OCI-LY3 (cell line): ENCODE results near the gene DCTD.

ENCODE experiments used
- H2AFZ ChIP-seq: fragments of 200-600, 300-600 bp; shearing (Covaris generic); 2 replicates; pipeline ENCODE4 v1.6.0; 2014; ENCODE audit warnings: antibody characterized with exemption, low read depth, low read length
- H3K27ac ChIP-seq: fragments of 200-600, 300-600 bp; sonication (generic); 2 replicates; pipeline ENCODE4 v1.5.1; 2014; ENCODE audit warnings: mild to moderate bottlenecking, low read length, moderate library complexity, mixed read lengths
- H3K27me3 ChIP-seq: fragments of 200-600, 300-600 bp; sonication (generic); 2 replicates; pipeline ENCODE4 v1.6.1; 2014; ENCODE audit warnings: low read depth, low read length, mixed read lengths
- H3K36me3 ChIP-seq: fragments of 200-600, 300-600 bp; sonication (generic); replicated peaks from 2 replicates; pipeline ENCODE3; 2014; ENCODE audit warnings: low read depth, low read length, mixed read lengths
- H3K4me1 ChIP-seq: fragments of 300-600, 200-600 bp; sonication (generic); 2 replicates; pipeline ENCODE4 v1.6.1; 2014; ENCODE audit warnings: low read length, mixed read lengths
- H3K4me2 ChIP-seq: fragments of 200-600, 300-600 bp; sonication (generic); 2 replicates; pipeline ENCODE4 v1.6.1; 2014; ENCODE audit warnings: low read length, mixed read lengths
- H3K4me3 ChIP-seq: fragments of 300-600, 200-600 bp; sonication (generic); 2 replicates; pipeline ENCODE4 v1.5.1; 2014; ENCODE audit warnings: antibody characterized with exemption, mild to moderate bottlenecking, low read length, moderate library complexity
- H3K79me2 ChIP-seq: fragments of 300-600, 200-600 bp; shearing (Covaris generic); 2 replicates; pipeline ENCODE4 v1.6.1; 2014; ENCODE audit warnings: mild to moderate bottlenecking, low read length, mixed read lengths
- H3K9ac ChIP-seq: fragments of 300-600, 200-600 bp; shearing (Covaris generic); 2 replicates; pipeline ENCODE4 v1.6.0; 2014; ENCODE audit warnings: mild to moderate bottlenecking, low read length, moderate library complexity
- H3K9me3 ChIP-seq: fragments of 200-600, 300-600 bp; shearing (Covaris generic); 2 replicates; pipeline ENCODE4 v1.6.1; 2014; ENCODE audit warnings: low read length, mixed read lengths; ENCODE audit not compliant: insufficient read depth
- H4K20me1 ChIP-seq: fragments of 200-600, 300-600 bp; sonication (generic); 2 replicates; pipeline ENCODE4 v1.6.1; 2016; ENCODE audit warnings: low read length, mixed read lengths; ENCODE audit not compliant: insufficient read depth
- EZH2phosphoT487 ChIP-seq: fragments of 200-600 bp; shearing (Covaris generic); IDR thresholded peaks from 2 replicates; pipeline ENCODE4 v1.6.1; 2018; ENCODE audit warnings: antibody characterized with exemption, mixed run types, low read depth
- TF ChIP-seq, protein P1 (sequence below): fragments of 200-600, 300-600 bp; sonication (generic); IDR thresholded peaks from 2 replicates; pipeline ENCODE4 v1.5.1; 2014; ENCODE audit warnings: antibody characterized with exemption, low read length, low read depth

Gene DCTD

DNA sequence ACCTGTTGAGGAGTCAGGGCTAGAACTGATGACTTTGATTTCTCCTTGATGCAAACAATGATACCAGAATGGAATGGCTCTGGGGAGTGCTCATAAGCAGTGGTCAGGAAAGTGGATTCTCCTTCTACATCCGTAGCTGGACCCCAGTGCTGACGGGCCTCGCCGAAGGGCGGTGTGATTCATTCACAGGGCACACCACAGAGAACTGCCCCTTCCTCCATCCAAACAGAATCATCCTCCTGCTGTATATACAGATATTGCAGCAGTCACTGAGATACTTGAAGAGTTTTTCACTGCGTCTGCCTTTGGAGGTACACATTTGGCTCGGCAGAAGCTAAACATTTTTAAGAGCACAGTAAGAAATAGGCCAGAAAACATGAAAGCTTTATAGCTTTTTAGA is 7.3 kb upstream of the DCTD start:
- Histone ChIP-seq H3K4me2 (no peak overlapping the region), H2AFZ (0 out of 2 replicates have a peak overlapping the region, but pooled peaks have one; percentile 69), H3K9me3 (no peaks in the 10 kb centered on the region), H3K4me1 (peaks cover 9% of the 10 kb centered on the region), H3K27me3 (no peaks in the 10 kb centered on the region), H4K20me1 (no peaks in the 10 kb centered on the region), H3K36me3 (no peaks in the 10 kb centered on the region), H3K79me2 (no peaks in the 10 kb centered on the region), H3K4me3 (no peak overlapping the region), H3K27ac (no peak overlapping the region), H3K9ac (no peak overlapping the region)
- TF ChIP-seq, protein P1, sequence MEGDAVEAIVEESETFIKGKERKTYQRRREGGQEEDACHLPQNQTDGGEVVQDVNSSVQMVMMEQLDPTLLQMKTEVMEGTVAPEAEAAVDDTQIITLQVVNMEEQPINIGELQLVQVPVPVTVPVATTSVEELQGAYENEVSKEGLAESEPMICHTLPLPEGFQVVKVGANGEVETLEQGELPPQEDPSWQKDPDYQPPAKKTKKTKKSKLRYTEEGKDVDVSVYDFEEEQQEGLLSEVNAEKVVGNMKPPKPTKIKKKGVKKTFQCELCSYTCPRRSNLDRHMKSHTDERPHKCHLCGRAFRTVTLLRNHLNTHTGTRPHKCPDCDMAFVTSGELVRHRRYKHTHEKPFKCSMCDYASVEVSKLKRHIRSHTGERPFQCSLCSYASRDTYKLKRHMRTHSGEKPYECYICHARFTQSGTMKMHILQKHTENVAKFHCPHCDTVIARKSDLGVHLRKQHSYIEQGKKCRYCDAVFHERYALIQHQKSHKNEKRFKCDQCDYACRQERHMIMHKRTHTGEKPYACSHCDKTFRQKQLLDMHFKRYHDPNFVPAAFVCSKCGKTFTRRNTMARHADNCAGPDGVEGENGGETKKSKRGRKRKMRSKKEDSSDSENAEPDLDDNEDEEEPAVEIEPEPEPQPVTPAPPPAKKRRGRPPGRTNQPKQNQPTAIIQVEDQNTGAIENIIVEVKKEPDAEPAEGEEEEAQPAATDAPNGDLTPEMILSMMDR: no peak
- no peak for TF ChIP-seq EZH2phosphoT487

GRCh38 chr4:182923796-182924340 is 6.7 kb upstream of the DCTD start:
- Histone ChIP-seq H3K4me3 (no peak overlapping the region), H3K27me3 (no peaks in the 10 kb centered on the region), H3K9ac (no peak overlapping the region), H3K79me2 (no peaks in the 10 kb centered on the region), H3K4me1 (peaks cover 15% of the 10 kb centered on the region), H3K9me3 (no peaks in the 10 kb centered on the region), H4K20me1 (no peaks in the 10 kb centered on the region), H2AFZ (no peak overlapping the region), H3K27ac (no peak overlapping the region), H3K4me2 (no peak overlapping the region), H3K36me3 (no peaks in the 10 kb centered on the region)
- TF ChIP-seq, protein P1: no peak
- no peak for TF ChIP-seq EZH2phosphoT487

DNA sequence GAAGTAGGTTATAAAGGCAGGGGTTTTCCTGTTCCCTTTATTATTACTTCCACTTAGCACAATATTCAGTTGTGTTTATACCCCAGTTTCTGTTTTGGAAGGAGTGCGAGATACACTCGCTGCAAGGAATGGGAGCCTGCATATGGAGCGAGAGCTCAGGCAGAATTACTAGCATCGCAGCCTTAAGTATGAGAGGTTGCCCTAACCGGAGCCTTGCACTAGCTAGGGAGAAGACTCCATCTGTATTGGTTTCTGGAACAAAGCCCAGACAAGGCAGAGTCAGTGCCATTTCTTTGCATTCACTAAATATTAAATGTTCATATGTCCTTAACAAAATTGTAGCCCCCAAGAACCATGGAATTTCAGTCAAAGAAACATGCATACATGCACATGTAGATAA is 6.2 kb upstream of the DCTD start:
- Histone ChIP-seq H3K9me3 (no peaks in the 10 kb centered on the region), H3K79me2 (no peaks in the 10 kb centered on the region), H3K27me3 (no peaks in the 10 kb centered on the region), H3K4me1 (peaks cover 20% of the 10 kb centered on the region), H4K20me1 (no peaks in the 10 kb centered on the region), H3K36me3 (no peaks in the 10 kb centered on the region), H3K4me3 (no peak overlapping the region), H3K4me2 (no peak overlapping the region), H2AFZ (no peak overlapping the region), H3K27ac (no peak overlapping the region), H3K9ac (no peak overlapping the region)
- TF ChIP-seq, protein P1: no peak
- TF ChIP-seq EZH2phosphoT487: no peak

DNA sequence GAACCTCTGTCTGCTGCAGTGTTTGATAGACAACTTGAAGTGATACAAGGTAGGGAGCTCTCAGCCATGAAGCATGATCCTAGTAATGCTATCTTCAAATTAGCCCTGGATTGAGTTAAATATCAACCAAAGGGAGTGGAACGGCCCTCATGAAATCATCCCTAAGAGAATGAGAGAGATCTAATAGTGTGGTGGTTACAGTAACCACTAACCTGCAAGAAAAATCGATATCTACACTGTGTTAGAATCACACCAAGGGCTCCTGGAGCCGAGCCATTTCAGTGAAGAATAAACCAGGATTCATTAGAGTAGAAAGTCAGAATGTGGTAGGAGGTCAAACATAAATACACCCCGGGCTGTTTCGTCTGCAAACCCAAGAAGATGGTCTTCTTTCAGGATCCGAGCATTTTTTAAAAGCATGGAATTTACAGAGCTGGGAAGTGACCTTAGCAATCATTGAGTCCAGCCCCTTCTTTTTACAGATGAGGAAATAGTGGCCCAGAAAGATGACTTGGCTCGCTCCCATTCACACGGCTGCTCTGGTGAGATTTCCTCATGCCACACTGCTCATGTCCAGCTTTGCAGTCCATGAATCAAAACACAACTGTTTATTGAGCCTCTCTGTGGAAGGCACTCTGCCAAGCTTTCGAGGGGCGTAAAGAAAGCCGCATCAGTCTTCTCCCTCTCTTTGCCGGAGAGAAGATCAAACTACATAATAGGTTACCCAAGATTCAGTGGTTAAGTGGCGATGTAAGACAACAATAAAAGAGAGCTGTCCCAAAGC is 5.5 kb upstream of the DCTD start:
- H3K36me3 ChIP-seq: no peaks in the 10 kb centered on the region
- peaks cover 24% of the 10 kb centered on the region for H3K4me1 ChIP-seq
- no peak overlapping the region for H2AFZ ChIP-seq
- no peaks in the 10 kb centered on the region for H3K9me3 ChIP-seq
- H3K4me3 ChIP-seq: no peak overlapping the region
- H3K4me2 ChIP-seq: no peak overlapping the region
- H3K27me3 ChIP-seq: no peaks in the 10 kb centered on the region
- TF ChIP-seq EZH2phosphoT487: no peak
- TF ChIP-seq, protein P1: no peak
- H4K20me1 ChIP-seq: no peaks in the 10 kb centered on the region
- no peak overlapping the region for H3K9ac ChIP-seq
- no peak overlapping the region for H3K27ac ChIP-seq
- H3K79me2 ChIP-seq: no peaks in the 10 kb centered on the region; the same call in 1 of the 2 replicates
